Breast epithelium (tissue), 3 donors: ENCODE measurements around the gene ZNF726.

Experiments
- CTCF ChIP-seq, 3 donors: fragments of 450-650 bp; IDR thresholded peaks; one replicate each; pipeline ENCODE4 v1.5.1; 2016 to 2017; ENCODE audit warnings: antibody characterized with exemption in 3 of 3, mild to moderate bottlenecking in 3 of 3, moderate library complexity in 3 of 3
- POLR2A ChIP-seq: fragments of 450-650 bp; IDR thresholded peaks from one replicate; pipeline ENCODE4 v1.6.1; 2016; ENCODE audit warnings: antibody characterized with exemption, mild to moderate bottlenecking, moderate library complexity
- POLR2AphosphoS5 ChIP-seq, 3 donors: sonication (generic); formaldehyde crosslinking; IDR thresholded peaks; one replicate each; pipeline ENCODE4 v1.6.1; 2017; ENCODE audit warnings: antibody characterized with exemption in 3 of 3

- TF ChIP-seq CTCF (IDR thresholded peaks at IDR 0.05) (no peak), POLR2A (no peak), POLR2AphosphoS5 (IDR thresholded peaks at IDR 0.05) (no peak)
These were observed 10.6 kb downstream of the ZNF726 start for GRCh38 chr19:23925285-23925684.
